Glutamatergic neuron (in vitro differentiated cells): ENCODE results near the gene C1orf105. TPM values are rescaled to one million over a fixed set of nuclear protein-coding genes. Genes with fewer than 3 reads are reported as not detected.

Experiments
- DNase-seq: peaks from one replicate; pipeline ENCODE4 v3.0.0; 2022
- H3K27ac Mint-ChIP-seq: one replicate; pipeline ENCODE4 v1.8.0; 2020; ENCODE audit warnings: mild to moderate bottlenecking, mixed read lengths, inconsistent platforms; ENCODE audit not compliant: unreplicated experiment
- H3K27me3 Mint-ChIP-seq: one replicate; pipeline ENCODE4 v1.8.0; 2020; ENCODE audit warnings: mild to moderate bottlenecking, moderate library complexity, mixed read lengths, inconsistent platforms; ENCODE audit not compliant: unreplicated experiment
- H3K36me3 Mint-ChIP-seq: one replicate; pipeline ENCODE4 v1.8.0; 2020; ENCODE audit warnings: mild to moderate bottlenecking, mixed read lengths, inconsistent platforms; ENCODE audit not compliant: unreplicated experiment
- H3K4me1 Mint-ChIP-seq: one replicate; pipeline ENCODE4 v1.8.0; 2020; ENCODE audit warnings: mild to moderate bottlenecking, low read depth, mixed read lengths, inconsistent platforms; ENCODE audit not compliant: unreplicated experiment
- H3K4me3 Mint-ChIP-seq: one replicate; pipeline ENCODE4 v1.8.0; 2020; ENCODE audit warnings: mild to moderate bottlenecking, mixed read lengths, inconsistent platforms; ENCODE audit not compliant: unreplicated experiment
- H3K9me3 Mint-ChIP-seq: one replicate; pipeline ENCODE4 v1.8.0; 2020; ENCODE audit warnings: mild to moderate bottlenecking, moderate library complexity, mixed read lengths, inconsistent platforms; ENCODE audit not compliant: unreplicated experiment
- CTCF ChIP-seq: fragments of 200-600 bp; sonication (generic); IDR thresholded peaks from one replicate; pipeline ENCODE4 v1.5.0; 2021; ENCODE audit not compliant: partially characterized antibody, unreplicated experiment
- total RNA-seq: library from RNA; stranded (reverse); fragmentation: NEBNext Ultra II Directional; extraction: Animal tissue kit (Norgen Biotek cat#: 25700); gene quantifications from one replicate; pipeline ENCODE4 v1.2.1, GENCODE V29; 2021; ENCODE audit not compliant: unreplicated experiment

The C1orf105 gene
- total RNA-seq, 1 donor from 2014 or later = not detected

- H3K27ac Mint-ChIP-seq = no peak overlapping the region
- H3K4me3 Mint-ChIP-seq = no peak overlapping the region
- TF ChIP-seq CTCF = no peak
Measured at GRCh38 chr1:172421974-172422604, 1.6 kb downstream of the C1orf105 start.

GRCh38 chr1:172423336-172423735 lies 2.9 kb downstream of the C1orf105 start:
- TF ChIP-seq CTCF = no peak
- H3K9me3 Mint-ChIP-seq = no peaks in the 10 kb centered on the region
- H3K27ac Mint-ChIP-seq = no peak overlapping the region
- H3K4me1 Mint-ChIP-seq = no peaks in the 10 kb centered on the region
- no peaks in the 10 kb centered on the region for H3K27me3 Mint-ChIP-seq
- no peak for DNase-seq
- H3K4me3 Mint-ChIP-seq = no peak overlapping the region
- H3K36me3 Mint-ChIP-seq = no peaks in the 10 kb centered on the region

More at GRCh38 chr1:172421974-172422604, 1.6 kb downstream of the C1orf105 start:
- no peak for DNase-seq
- Mint-ChIP-seq H3K4me1 (no peaks in the 10 kb centered on the region), H3K27me3 (no peaks in the 10 kb centered on the region), H3K36me3 (no peaks in the 10 kb centered on the region), H3K9me3 (no peaks in the 10 kb centered on the region)

GRCh38 chr1:172425339-172425738 lies 4.9 kb downstream of the C1orf105 start:
- Mint-ChIP-seq H3K27me3 (no peaks in the 10 kb centered on the region), H3K9me3 (no peaks in the 10 kb centered on the region), H3K4me3 (no peak overlapping the region), H3K27ac (no peak overlapping the region), H3K4me1 (no peaks in the 10 kb centered on the region), H3K36me3 (no peaks in the 10 kb centered on the region)
- no peak for DNase-seq
- TF ChIP-seq CTCF = no peak

GRCh38 chr1:172427191-172427590 lies 6.7 kb downstream of the C1orf105 start:
- H3K27me3 Mint-ChIP-seq = no peaks in the 10 kb centered on the region
- no peak overlapping the region for H3K4me3 Mint-ChIP-seq
- no peaks in the 10 kb centered on the region for H3K4me1 Mint-ChIP-seq
- H3K36me3 Mint-ChIP-seq = no peaks in the 10 kb centered on the region
- TF ChIP-seq CTCF = no peak
- no peak for DNase-seq
- no peak overlapping the region for H3K27ac Mint-ChIP-seq
- no peaks in the 10 kb centered on the region for H3K9me3 Mint-ChIP-seq

GRCh38 chr1:172429331-172430127 lies 9.0 kb downstream of the C1orf105 start:
- Mint-ChIP-seq H3K27me3 (no peaks in the 10 kb centered on the region), H3K9me3 (no peaks in the 10 kb centered on the region), H3K4me1 (no peaks in the 10 kb centered on the region), H3K27ac (no peak overlapping the region), H3K4me3 (no peak overlapping the region), H3K36me3 (no peaks in the 10 kb centered on the region)
- TF ChIP-seq CTCF = no peak
- no peak for DNase-seq
